ENCODE data around the gene ADAMTS2.

The ADAMTS2 gene

DNA sequence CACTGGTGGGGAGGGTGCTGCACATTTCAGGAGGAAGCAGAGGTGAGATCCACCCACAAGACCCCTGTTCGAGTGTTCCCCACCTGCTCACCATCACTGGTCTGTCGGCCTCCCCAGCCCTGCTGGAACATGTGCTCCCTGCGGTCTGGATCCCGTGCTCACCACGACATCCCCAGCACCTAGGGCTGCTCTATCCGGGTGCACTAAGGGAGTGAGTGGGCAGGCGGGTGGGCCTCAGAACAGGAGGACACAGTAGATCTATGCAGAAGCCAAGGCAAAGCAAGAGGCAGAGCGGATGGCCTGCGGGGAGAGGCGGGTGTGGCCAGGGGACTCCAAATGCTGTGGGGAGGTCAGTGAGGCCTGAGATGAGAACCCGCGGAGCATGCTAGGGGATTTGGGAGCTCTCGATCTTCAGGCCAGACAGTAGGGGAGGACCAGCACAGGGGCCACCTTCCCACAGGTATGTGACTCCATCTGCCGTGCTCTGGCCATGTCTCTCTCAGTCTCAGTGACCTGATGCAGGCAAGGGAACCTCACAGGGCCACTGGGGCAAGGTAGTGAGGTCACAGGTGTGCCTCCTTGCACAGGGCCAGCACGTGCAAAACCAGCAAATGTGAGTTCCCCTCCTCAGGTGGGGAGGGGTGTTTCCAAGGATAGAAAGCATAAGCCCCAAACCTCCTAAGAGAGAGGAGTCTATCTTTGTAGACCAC lies 150.9 kb downstream of the ADAMTS2 start:
- H3K36me3 ChIP-seq (ENCODE audit: low read length) = no peaks in the 10 kb centered on the region
- no peaks in the 10 kb centered on the region for H3K27me3 ChIP-seq (ENCODE audit: low read length)
- no peak overlapping the region for H3K9ac ChIP-seq (ENCODE audit: low read length)
- no peak overlapping the region for H3K27ac ChIP-seq (ENCODE audit: low read depth, low read length)
- no peaks in the 10 kb centered on the region for H4K20me1 ChIP-seq (ENCODE audit: low read depth, low read length)
- H3K9me3 ChIP-seq (ENCODE audit: insufficient read depth, low read length) = no peaks in the 10 kb centered on the region
- H3K9me2 ChIP-seq (replicated peaks; ENCODE audit: insufficient read depth, low read length) = no peaks in the 10 kb centered on the region
- no peaks in the 10 kb centered on the region for H3F3A ChIP-seq (ENCODE audit: insufficient read depth)
- no peak overlapping the region for H3K4me2 ChIP-seq (ENCODE audit: low read depth, low read length, poor library complexity, severe bottlenecking)
- TF ChIP-seq CTCF (IDR thresholded peaks at IDR 0.05; ENCODE audit: insufficient read depth, low read length, poor library complexity, severe bottlenecking) (no peak), EZH2phosphoT487 (conservative IDR thresholded peaks at IDR 0.05; ENCODE audit: low read length) (no peak)
- H3K79me2 ChIP-seq (ENCODE audit: insufficient read depth, low read length) = no peaks in the 10 kb centered on the region
- H2AFZ ChIP-seq (ENCODE audit: low read depth, low read length, severe bottlenecking) = no peak overlapping the region
- H3K4me3 ChIP-seq (ENCODE audit: insufficient read depth, low read length, poor library complexity, severe bottlenecking) = no peak overlapping the region

- no peaks in the 10 kb centered on the region for H3K9me3 ChIP-seq (ENCODE audit: insufficient read depth, low read length)
- no peak overlapping the region for H2AFZ ChIP-seq (ENCODE audit: low read depth, low read length, severe bottlenecking)
- TF ChIP-seq EZH2phosphoT487 (conservative IDR thresholded peaks at IDR 0.05; ENCODE audit: low read length) (no peak), CTCF (IDR thresholded peaks at IDR 0.05; ENCODE audit: insufficient read depth, low read length, poor library complexity, severe bottlenecking) (no peak)
- no peak overlapping the region for H3K27ac ChIP-seq (ENCODE audit: low read depth, low read length)
- H3K4me2 ChIP-seq (ENCODE audit: low read depth, low read length, poor library complexity, severe bottlenecking) = no peak overlapping the region
- no peaks in the 10 kb centered on the region for H3K27me3 ChIP-seq (ENCODE audit: low read length)
- H4K20me1 ChIP-seq (ENCODE audit: low read depth, low read length) = no peaks in the 10 kb centered on the region
- no peak overlapping the region for H3K9ac ChIP-seq (ENCODE audit: low read length)
- H3K9me2 ChIP-seq (replicated peaks; ENCODE audit: insufficient read depth, low read length) = no peaks in the 10 kb centered on the region
- no peaks in the 10 kb centered on the region for H3K79me2 ChIP-seq (ENCODE audit: insufficient read depth, low read length)
- H3K4me3 ChIP-seq (ENCODE audit: insufficient read depth, low read length, poor library complexity, severe bottlenecking) = no peak overlapping the region
- no peaks in the 10 kb centered on the region for H3F3A ChIP-seq (ENCODE audit: insufficient read depth)
- H3K36me3 ChIP-seq (ENCODE audit: low read length) = no peaks in the 10 kb centered on the region
These were observed 151.5 kb downstream of the ADAMTS2 start for GRCh38 chr5:179193746-179194145.

- Histone ChIP-seq H3K9me2 (replicated peaks; ENCODE audit: insufficient read depth, low read length) (no peaks in the 10 kb centered on the region), H3K79me2 (ENCODE audit: insufficient read depth, low read length) (no peaks in the 10 kb centered on the region), H3K4me3 (ENCODE audit: insufficient read depth, low read length, poor library complexity, severe bottlenecking) (no peak overlapping the region), H3F3A (ENCODE audit: insufficient read depth) (no peaks in the 10 kb centered on the region), H3K36me3 (ENCODE audit: low read length) (no peaks in the 10 kb centered on the region), H2AFZ (ENCODE audit: low read depth, low read length, severe bottlenecking) (no peak overlapping the region), H3K27ac (ENCODE audit: low read depth, low read length) (no peak overlapping the region), H3K9ac (ENCODE audit: low read length) (no peak overlapping the region), H3K27me3 (ENCODE audit: low read length) (no peaks in the 10 kb centered on the region), H3K4me2 (ENCODE audit: low read depth, low read length, poor library complexity, severe bottlenecking) (no peak overlapping the region), H3K9me3 (ENCODE audit: insufficient read depth, low read length) (no peaks in the 10 kb centered on the region), H4K20me1 (ENCODE audit: low read depth, low read length) (no peaks in the 10 kb centered on the region)
- no peak for TF ChIP-seq CTCF (IDR thresholded peaks at IDR 0.05; ENCODE audit: insufficient read depth, low read length, poor library complexity, severe bottlenecking)
- TF ChIP-seq EZH2phosphoT487 (conservative IDR thresholded peaks at IDR 0.05; ENCODE audit: low read length) = no peak
These were observed 152.3 kb downstream of the ADAMTS2 start for GRCh38 chr5:179192891-179193470.
